ENCODE results near the gene SSBP4.

The SSBP4 gene

GRCh38 chr19:18422530-18423191, 3.5 kb downstream of the SSBP4 start:
- DNase-seq = no peak

- no peak for DNase-seq
Measured at GRCh38 chr19:18423258-18424020, 4.2 kb downstream of the SSBP4 start.

DNA sequence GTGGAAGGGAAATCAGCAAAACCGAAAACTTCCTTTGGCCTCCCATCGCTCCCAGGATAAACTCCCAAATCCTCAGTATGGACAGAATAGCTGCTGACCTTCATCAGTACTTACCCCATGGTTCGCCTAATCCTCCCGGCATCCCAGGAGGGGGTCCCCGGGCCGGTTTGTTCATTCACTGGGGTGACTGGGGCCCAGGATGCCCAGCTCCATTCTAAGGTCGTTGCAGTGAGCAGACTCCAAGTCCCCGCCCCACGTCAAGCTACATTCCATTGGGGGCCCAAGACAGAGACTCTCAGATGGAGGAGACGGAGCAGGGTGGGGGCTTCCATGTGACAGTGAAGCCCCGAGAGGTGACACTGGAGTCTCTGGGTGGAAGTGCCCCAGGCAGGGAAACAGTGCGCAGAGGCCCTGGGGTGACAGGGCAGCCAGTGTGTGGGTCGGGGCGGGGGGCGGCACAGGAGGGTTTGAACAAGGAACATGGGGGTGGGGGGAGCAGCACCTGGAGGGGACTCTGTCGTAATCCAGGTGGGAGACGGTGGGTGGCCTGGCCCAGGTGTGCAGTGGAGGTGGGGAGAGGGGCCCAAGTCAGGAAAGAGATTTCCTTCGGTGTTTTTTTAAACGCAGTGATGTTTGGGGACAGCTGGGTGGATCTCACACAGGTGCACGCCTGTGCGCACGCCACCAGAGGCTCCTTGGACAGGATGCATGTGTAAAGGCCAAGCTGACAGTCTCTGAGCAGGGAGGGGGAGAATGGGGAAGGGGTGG, 5.1 kb downstream of the SSBP4 start:
- no peak for DNase-seq

GRCh38 chr19:18424890-18425514, 5.8 kb downstream of the SSBP4 start:
- DNase-seq = no peak

- no peak for DNase-seq
Measured at GRCh38 chr19:18425515-18426415, 6.6 kb downstream of the SSBP4 start.

DNA sequence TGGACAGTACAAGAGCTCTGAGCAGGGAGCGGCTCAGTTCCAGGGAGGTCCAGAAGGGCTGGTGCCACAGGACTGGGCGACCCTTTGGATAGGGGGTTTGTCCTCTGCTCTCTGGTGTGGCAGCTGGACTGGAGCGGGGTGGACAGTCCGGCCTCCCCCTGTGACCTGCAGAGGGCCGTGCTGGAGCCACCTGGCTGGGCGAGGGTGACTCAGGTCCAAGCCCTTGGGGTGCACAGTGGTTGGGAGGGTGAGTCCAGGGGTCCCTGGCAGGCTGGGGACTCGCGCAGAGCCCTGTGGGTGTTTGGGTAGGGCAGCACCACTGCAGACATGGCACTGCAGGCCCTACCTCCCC, 7.2 kb downstream of the SSBP4 start:
- no peak for DNase-seq

GRCh38 chr19:18427080-18427742, 8.0 kb downstream of the SSBP4 start:
- DNase-seq = no peak

- DNase-seq = no peak
Measured at GRCh38 chr19:18427743-18428113, 8.5 kb downstream of the SSBP4 start.

DNA sequence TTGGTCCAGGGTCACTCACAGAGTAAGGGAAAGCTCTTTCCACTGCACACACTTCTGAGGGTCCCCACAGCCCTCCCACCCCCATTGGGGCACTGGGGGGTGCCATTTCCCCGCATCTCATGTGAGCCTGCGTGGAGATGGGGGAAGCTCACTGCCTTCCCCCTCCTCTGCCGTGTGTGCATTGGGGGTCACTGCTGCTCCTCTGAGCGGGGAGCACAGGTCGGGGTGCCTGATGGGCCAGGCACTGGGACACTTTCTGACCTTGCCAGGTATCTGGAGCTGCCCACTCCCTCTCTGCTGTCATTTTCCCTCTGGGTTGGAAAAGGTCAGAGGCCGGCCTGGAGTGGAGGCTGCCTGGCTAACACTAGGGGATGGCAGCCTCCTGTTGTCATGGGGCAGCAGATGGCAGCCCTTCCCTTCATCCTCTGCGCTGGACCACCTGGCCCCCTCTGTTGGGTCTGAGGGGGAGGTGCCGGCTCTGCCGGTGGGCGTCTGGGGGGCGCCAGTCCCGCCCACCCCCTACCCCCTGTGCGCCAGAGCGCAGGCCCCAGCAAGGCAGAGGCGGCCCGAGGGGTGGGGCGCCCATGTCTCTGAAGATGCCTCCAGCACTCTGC, 9.1 kb downstream of the SSBP4 start:
- no peak for DNase-seq

DNA sequence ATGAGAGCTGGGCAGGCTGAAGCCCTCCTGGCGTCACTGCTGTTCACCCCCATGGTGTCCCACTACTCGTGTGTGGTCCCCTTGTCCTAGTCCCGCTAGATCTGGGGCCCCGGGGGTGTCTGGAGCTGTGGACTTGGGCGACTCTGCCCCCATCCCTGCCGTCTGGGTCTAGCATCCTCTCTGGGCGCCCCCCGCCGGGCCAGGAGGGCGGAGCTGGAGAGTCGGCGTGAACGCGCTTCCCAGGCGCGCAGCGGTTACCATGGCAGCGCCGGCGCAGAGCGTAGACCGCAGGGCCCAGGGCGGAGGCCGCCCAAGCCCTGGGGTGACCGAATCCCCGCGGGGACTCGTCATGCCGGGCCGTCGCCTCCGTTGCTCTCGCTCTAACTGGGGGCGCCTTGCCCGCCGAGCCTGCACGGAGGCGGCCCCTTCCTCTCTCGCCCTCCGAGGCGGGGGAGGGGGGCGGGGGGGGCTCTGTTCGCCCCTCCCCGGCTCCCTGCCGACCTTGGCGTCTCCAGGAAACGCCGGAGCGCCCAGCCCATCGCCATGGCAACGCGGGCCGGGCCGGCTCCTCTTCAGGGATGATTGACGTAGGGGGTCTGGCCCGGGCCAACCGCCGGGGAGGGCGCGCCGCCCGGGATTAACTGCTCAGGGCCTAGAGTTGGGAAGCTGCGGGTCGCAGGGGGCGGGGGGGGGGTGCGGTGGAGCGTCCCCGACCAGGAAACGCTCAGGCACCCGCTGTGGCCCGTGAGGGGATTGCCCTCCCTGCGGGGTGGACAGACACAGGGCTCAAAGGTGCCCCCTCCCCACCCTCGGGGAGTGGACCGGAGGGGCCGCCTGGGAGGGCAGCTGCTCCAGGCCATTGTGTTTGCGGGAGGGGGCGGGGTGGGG, 9.8 kb downstream of the SSBP4 start:
- DNase-seq = peak; percentile 70

GRCh38 chr19:18429717-18430416, 10.7 kb downstream of the SSBP4 start:
- DNase-seq = no peak

GRCh38 chr19:18430417-18431144, 11.4 kb downstream of the SSBP4 start:
- no peak for DNase-seq

DNA sequence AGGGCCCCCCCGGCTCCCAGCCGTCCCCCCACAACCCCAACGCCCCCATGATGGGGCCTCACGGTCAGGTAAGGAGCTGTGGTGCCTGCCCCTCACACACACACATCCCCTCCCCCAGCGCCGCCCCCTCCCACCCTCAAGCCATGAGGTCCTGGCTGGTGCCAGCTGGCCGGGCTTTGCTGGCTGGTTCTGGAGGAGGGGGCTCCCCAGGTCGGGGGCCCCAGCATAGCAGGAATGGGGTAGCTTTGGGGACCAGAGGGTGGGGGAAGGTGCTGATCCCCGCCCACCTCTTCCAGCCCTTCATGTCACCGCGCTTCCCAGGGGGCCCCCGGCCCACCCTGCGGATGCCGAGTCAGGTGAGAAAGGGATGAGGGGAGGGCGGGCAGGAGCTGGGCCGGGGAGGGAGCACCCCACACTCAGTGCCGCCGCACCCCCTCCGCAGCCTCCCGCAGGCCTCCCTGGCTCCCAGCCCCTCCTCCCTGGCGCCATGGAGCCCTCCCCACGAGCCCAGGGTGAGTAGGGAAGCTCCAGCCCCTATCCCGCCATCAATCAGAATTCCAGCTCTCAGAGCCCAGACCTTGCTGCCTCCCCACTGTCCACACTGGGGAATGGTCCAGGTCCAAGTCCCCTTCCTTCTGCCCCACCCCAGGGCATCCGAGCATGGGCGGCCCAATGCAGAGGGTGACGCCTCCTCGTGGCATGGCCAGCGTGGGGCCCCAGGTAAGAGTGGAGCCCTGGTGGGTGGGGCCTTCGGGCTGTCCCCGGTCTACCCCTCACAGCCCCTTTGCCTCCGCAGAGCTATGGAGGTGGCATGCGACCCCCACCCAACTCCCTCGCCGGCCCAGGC, 12.4 kb downstream of the SSBP4 start:
- DNase-seq = no peak

GRCh38 chr19:18432275-18433014, 13.2 kb downstream of the SSBP4 start:
- no peak for DNase-seq

GRCh38 chr19:18433015-18433691, 14.0 kb downstream of the SSBP4 start:
- DNase-seq = peak; percentile 40

GRCh38 chr19:18433735-18434398, 14.7 kb downstream of the SSBP4 start:
- DNase-seq = no peak

All from activated CD4-positive, alpha-beta T cell treated with anti-CD3 and anti-CD28 coated beads for 1 hour (primary cell).